Fibroblast of peridontal ligament (primary cell): Measurements from ENCODE around the gene BRK1.
"Not testable (repeated sequence)": the region's sequence is repeated elsewhere in the genome, so short reads cannot be mapped to it uniquely, and the experiment has no call there.

Experiments
- DNase-seq: peaks from one replicate; pipeline ENCODE4 v3.0.0-alpha.2; 2010; ENCODE audit errors: extremely low read depth

BRK1 gene

GRCh38 chr3:10142707-10143560 is 27.5 kb downstream of the BRK1 start:
- no peak for DNase-seq

GRCh38 chr3:10145685-10146084 is 30.2 kb downstream of the BRK1 start:
- no peak for DNase-seq

- no peak for DNase-seq
These were observed 33.8 kb downstream of the BRK1 start for GRCh38 chr3:10149226-10149625.

- no peak for DNase-seq
These were observed 35.5 kb downstream of the BRK1 start for GRCh38 chr3:10150987-10151386.

GRCh38 chr3:10154335-10155122 is 39.1 kb downstream of the BRK1 start:
- no peak for DNase-seq

GRCh38 chr3:10155123-10155472 is 39.6 kb downstream of the BRK1 start:
- no peak for DNase-seq

GRCh38 chr3:10155658-10156057 is 40.2 kb downstream of the BRK1 start:
- DNase-seq: no peak

GRCh38 chr3:10157031-10157430 is 41.6 kb downstream of the BRK1 start:
- no peak for DNase-seq

GRCh38 chr3:10158555-10158954 is 43.1 kb downstream of the BRK1 start:
- DNase-seq: not testable (repeated sequence)

GRCh38 chr3:10160346-10160745 is 44.9 kb downstream of the BRK1 start:
- peak; percentile 54 for DNase-seq

GRCh38 chr3:10160925-10161324 is 45.5 kb downstream of the BRK1 start:
- no peak for DNase-seq

GRCh38 chr3:10162185-10162584 is 46.7 kb downstream of the BRK1 start:
- no peak for DNase-seq

GRCh38 chr3:10164201-10164545 is 48.7 kb downstream of the BRK1 start:
- not testable (repeated sequence) for DNase-seq

- peak; percentile 42 for DNase-seq
These were observed 49.3 kb downstream of the BRK1 start, which contains the start of gene IRAK2 for GRCh38 chr3:10164546-10165393. IRAK2 (plus strand) TSS chr3:10164919; CDS start chr3:10164955, 36 bp downstream.

- DNase-seq: no peak
These were observed 50.7 kb downstream of the BRK1 start for GRCh38 chr3:10166213-10166604.

GRCh38 chr3:10169000-10169496 is 53.6 kb downstream of the BRK1 start:
- no peak for DNase-seq

GRCh38 chr3:10170915-10171478 is 55.5 kb downstream of the BRK1 start:
- DNase-seq: no peak

- no peak for DNase-seq
These were observed 57.8 kb downstream of the BRK1 start for GRCh38 chr3:10173095-10173925.

GRCh38 chr3:10173926-10174435 is 58.5 kb downstream of the BRK1 start:
- DNase-seq: peak; percentile 94

GRCh38 chr3:10175334-10175733 is 59.9 kb downstream of the BRK1 start:
- not testable (repeated sequence) for DNase-seq
